GM10248 (cell line): ENCODE measurements around the gene NRDC.

Experiments used
- CTCF ChIA-PET: fragments of 300-600 bp; sonication (Branson Sonifier 250); formaldehyde crosslinking; extraction: SDS; loops from one replicate; lab custom pipeline; 2021; ENCODE audit warnings: antibody characterized with exemption; lab: Yijun Ruan, JAX
- POLR2A ChIA-PET: fragments of 350-650 bp; sonication (Branson Sonifier 250); formaldehyde crosslinking; extraction: SDS; loops from one replicate; lab custom pipeline; 2020; ENCODE audit warnings: antibody characterized with exemption; lab: Yijun Ruan, JAX
- DNase-seq: peaks from one replicate; pipeline ENCODE4 v3.0.0; 2012; ENCODE audit errors: extremely low spot score
- TF ChIP-seq, protein P1 (sequence below): IDR thresholded peaks from 2 replicates; pipeline ENCODE4 v1.5.1; 2012; ENCODE audit warnings: mild to moderate bottlenecking, low read depth; ENCODE audit errors: extremely low read depth, missing control alignments, control extremely low read depth

Gene NRDC

GRCh38 chr1:51871351-51871975 lies 7.1 kb downstream of the NRDC start:
- CTCF ChIA-PET = interaction anchor here (0.8 to 1.7 kb wide), 3 partner anchors 9 to 25 kb away, joined by 3 to 7 read pairs (median 4); no protein-coding TSS in a partner anchor
- no peak for DNase-seq
- POLR2A ChIA-PET = no interaction called here
- TF ChIP-seq, protein P1, sequence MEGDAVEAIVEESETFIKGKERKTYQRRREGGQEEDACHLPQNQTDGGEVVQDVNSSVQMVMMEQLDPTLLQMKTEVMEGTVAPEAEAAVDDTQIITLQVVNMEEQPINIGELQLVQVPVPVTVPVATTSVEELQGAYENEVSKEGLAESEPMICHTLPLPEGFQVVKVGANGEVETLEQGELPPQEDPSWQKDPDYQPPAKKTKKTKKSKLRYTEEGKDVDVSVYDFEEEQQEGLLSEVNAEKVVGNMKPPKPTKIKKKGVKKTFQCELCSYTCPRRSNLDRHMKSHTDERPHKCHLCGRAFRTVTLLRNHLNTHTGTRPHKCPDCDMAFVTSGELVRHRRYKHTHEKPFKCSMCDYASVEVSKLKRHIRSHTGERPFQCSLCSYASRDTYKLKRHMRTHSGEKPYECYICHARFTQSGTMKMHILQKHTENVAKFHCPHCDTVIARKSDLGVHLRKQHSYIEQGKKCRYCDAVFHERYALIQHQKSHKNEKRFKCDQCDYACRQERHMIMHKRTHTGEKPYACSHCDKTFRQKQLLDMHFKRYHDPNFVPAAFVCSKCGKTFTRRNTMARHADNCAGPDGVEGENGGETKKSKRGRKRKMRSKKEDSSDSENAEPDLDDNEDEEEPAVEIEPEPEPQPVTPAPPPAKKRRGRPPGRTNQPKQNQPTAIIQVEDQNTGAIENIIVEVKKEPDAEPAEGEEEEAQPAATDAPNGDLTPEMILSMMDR = no peak

DNA sequence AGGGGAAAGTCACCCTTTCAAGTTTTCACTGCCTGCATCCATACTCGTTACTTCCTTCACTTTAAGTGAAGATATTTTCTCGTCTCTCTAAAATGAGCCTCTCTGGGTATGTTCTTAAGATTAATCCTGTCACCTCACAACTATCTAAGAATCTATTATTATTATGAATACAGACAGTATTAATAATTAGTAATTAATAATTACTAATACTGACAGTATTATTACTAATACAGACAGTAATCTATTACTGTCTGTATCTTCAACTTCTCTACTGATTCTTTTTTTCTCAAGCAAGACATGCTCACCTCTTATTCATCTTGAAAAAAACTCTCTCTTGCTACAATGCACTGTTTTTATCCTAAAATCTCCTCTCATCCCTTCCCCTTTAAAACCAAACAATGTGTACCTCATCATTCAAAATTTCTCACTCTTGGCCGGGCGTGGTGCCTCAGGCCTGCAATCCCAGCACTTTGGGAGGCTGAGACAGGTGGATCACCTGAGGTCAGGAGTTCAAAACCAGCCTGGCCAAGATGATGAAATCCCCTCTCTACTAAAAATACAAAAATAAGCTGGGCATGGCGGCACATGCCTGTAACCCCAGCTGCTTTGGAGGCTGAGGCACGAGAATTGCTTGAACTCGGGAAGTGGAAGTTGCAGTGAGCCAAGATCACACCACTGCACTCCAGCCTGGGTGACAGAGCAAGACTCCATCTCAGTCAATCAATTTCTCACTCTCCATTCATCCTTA lies 7.8 kb downstream of the NRDC start:
- POLR2A ChIA-PET = no interaction called here
- CTCF ChIA-PET = interaction anchor here (1.6 to 2.2 kb wide), 3 partner anchors 9 to 27 kb away, joined by 4 to 8 read pairs (median 7); no protein-coding TSS in a partner anchor
- TF ChIP-seq, protein P1 = no peak
- no peak for DNase-seq

- ChIA-PET CTCF (no interaction called here), POLR2A (no interaction called here)
- DNase-seq = no peak
- TF ChIP-seq, protein P1 = no peak
These were observed 10.9 kb downstream of the NRDC start for GRCh38 chr1:51867479-51868232.

GRCh38 chr1:51863384-51863783 lies 15.1 kb downstream of the NRDC start:
- TF ChIP-seq, protein P1 = no peak
- DNase-seq = peak; percentile 28
- POLR2A ChIA-PET = interaction anchor here (0.6 kb wide), 1 partner anchor 127 kb away, joined by 5 read pairs; the partner anchor contains the start of gene RAB3B
- CTCF ChIA-PET = interaction anchor here (1.3 kb wide), 1 partner anchor 14 kb away, joined by 4 read pairs; no protein-coding TSS in a partner anchor

- no peak for DNase-seq
- TF ChIP-seq, protein P1 = no peak
- POLR2A ChIA-PET = no interaction called here
- CTCF ChIA-PET = interaction anchor here (0.9 to 1.6 kb wide), 2 partner anchors 9 to 35 kb away, joined by 3 to 4 read pairs; no protein-coding TSS in a partner anchor
These were observed 16.9 kb downstream of the NRDC start for GRCh38 chr1:51861669-51862068.

DNA sequence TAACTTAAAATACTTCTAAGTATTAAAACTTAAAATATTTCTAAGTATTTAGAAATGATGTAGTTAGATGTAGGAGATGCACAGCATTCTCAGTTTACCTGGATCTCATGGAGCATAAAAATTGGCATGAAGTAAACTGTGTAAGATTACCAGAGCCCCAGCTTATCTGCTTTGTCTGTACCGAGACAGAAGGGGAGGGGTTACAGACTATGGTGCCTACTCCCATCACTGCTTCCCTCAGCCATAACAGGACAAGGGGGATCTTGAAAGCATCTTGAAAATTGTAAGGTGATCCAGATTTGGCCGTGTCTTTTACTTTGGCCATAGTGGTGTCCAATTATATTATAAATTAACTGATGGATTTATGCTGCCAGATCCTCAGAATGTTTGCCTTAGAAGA lies 18.8 kb downstream of the NRDC start:
- no peak for DNase-seq
- ChIA-PET POLR2A (no interaction called here), CTCF (no interaction called here)
- TF ChIP-seq, protein P1 = no peak
